Measurements from ENCODE around the gene UBAC2.

The UBAC2 gene

DNA sequence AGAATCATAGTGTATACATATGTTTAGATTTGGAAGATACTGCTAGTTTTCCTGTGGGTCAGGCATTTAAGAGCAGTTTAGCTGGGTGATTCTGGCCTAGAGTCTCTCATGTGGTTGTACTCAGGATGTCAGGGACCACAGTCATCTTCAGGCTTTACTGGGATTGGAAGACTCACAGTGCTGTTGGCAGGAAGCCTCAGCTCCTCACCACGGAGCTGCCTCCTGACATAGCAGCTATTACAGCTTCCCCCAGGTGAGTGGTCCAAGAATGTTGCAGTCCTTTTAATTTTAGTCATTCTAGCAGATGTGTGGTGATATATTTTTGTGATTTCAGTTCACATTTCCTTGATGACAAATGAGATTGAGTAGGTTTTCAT lies 74.4 kb downstream of the UBAC2 start:
- no peaks in the 10 kb centered on the region for H3K9me3 ChIP-seq (ENCODE audit: control insufficient read depth, low read length)
- no peak overlapping the region for H2AFZ ChIP-seq
- TF ChIP-seq, protein P1, sequence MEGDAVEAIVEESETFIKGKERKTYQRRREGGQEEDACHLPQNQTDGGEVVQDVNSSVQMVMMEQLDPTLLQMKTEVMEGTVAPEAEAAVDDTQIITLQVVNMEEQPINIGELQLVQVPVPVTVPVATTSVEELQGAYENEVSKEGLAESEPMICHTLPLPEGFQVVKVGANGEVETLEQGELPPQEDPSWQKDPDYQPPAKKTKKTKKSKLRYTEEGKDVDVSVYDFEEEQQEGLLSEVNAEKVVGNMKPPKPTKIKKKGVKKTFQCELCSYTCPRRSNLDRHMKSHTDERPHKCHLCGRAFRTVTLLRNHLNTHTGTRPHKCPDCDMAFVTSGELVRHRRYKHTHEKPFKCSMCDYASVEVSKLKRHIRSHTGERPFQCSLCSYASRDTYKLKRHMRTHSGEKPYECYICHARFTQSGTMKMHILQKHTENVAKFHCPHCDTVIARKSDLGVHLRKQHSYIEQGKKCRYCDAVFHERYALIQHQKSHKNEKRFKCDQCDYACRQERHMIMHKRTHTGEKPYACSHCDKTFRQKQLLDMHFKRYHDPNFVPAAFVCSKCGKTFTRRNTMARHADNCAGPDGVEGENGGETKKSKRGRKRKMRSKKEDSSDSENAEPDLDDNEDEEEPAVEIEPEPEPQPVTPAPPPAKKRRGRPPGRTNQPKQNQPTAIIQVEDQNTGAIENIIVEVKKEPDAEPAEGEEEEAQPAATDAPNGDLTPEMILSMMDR (IDR thresholded peaks at IDR 0.05): no peak
- H3K36me3 ChIP-seq (ENCODE audit: control insufficient read depth, insufficient read depth, low read length): no peaks in the 10 kb centered on the region
- no peaks in the 10 kb centered on the region for H3K4me1 ChIP-seq
- no peak overlapping the region for H3K4me2 ChIP-seq (ENCODE audit: low read length)
- no peaks in the 10 kb centered on the region for H3K27me3 ChIP-seq (ENCODE audit: control insufficient read depth, insufficient read depth, low read length)
- H3K9ac ChIP-seq: no peak overlapping the region
- no peak overlapping the region for H3K4me3 ChIP-seq (ENCODE audit: low read depth, low read length)
- no peak overlapping the region for H3K27ac ChIP-seq
- peaks cover 14% of the 10 kb centered on the region for H3K79me2 ChIP-seq

DNA sequence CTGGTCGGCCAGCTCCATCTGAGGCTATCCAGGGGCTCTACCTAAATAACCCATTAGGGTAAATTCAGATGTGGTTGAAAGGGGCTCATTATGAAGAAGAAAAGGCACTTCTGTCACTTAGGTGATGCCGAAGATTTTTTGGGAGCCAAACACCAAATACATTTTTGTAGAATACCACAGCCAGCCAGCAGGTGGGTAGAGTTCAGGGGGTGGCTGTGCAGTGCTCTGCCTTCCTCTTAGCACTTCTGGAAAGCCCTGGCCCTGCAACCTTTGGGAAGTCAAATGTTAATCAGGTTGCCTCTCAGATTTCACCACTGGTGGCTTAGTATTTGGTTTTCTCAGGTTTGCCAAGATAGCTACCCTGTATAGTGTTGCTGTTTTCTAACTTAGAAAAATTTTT lies 76.1 kb downstream of the UBAC2 start:
- no peak overlapping the region for H2AFZ ChIP-seq
- peaks cover 14% of the 10 kb centered on the region for H3K79me2 ChIP-seq
- no peaks in the 10 kb centered on the region for H3K4me1 ChIP-seq
- no peak overlapping the region for H3K27ac ChIP-seq
- TF ChIP-seq, protein P1 (IDR thresholded peaks at IDR 0.05): no peak
- H3K9me3 ChIP-seq (ENCODE audit: control insufficient read depth, low read length): no peaks in the 10 kb centered on the region
- H3K36me3 ChIP-seq (ENCODE audit: control insufficient read depth, insufficient read depth, low read length): no peaks in the 10 kb centered on the region
- no peak overlapping the region for H3K4me3 ChIP-seq (ENCODE audit: low read depth, low read length)
- no peak overlapping the region for H3K9ac ChIP-seq
- H3K27me3 ChIP-seq (ENCODE audit: control insufficient read depth, insufficient read depth, low read length): no peaks in the 10 kb centered on the region
- no peak overlapping the region for H3K4me2 ChIP-seq (ENCODE audit: low read length)

DNA sequence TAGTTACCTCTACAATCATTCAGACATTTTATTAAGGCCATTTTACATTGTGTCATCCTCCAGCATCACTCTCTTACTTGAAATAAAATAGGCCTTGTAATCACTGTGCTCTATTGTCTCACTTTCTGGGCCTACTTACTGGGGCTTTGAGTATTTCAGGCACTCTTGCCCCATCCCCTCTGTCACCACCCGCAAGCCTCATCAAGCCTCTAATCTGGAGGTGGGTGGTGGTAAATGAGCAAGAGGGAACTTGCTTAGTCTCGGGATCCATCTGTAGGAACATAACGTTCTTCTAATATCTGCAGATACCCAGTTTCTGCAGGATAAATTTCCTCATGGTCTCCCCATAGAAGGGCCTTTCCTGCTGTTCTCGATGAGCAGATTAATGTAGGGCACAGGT lies 77.0 kb downstream of the UBAC2 start:
- TF ChIP-seq, protein P1 (IDR thresholded peaks at IDR 0.05): no peak
- Histone ChIP-seq H3K4me1 (no peaks in the 10 kb centered on the region), H3K4me2 (ENCODE audit: low read length) (no peak overlapping the region), H2AFZ (no peak overlapping the region), H3K9me3 (ENCODE audit: control insufficient read depth, low read length) (no peaks in the 10 kb centered on the region), H3K36me3 (ENCODE audit: control insufficient read depth, insufficient read depth, low read length) (no peaks in the 10 kb centered on the region), H3K27me3 (ENCODE audit: control insufficient read depth, insufficient read depth, low read length) (no peaks in the 10 kb centered on the region), H3K9ac (no peak overlapping the region), H3K4me3 (ENCODE audit: low read depth, low read length) (no peak overlapping the region), H3K79me2 (peaks cover 10% of the 10 kb centered on the region), H3K27ac (no peak overlapping the region)

DNA sequence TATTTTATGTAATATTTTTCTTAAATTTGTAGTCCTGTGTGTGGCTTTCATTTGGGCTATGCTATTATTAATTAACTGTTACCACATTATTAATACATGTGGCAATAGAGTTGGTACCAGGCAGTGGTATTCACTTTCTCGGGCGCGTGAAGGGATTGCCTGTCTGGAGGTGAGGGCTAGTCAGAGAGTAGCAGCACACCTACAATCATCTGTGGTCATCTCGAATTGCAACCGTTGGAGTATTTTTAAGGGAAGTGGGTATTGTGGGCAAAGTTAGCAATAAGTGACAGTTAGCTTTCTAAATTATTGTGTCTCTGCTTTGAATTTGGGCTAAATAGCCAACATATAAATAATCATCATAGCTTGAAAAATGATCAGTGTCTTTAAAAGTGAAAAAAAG lies 77.5 kb downstream of the UBAC2 start:
- H3K79me2 ChIP-seq: peaks cover 9% of the 10 kb centered on the region
- TF ChIP-seq, protein P1 (IDR thresholded peaks at IDR 0.05): no peak

DNA sequence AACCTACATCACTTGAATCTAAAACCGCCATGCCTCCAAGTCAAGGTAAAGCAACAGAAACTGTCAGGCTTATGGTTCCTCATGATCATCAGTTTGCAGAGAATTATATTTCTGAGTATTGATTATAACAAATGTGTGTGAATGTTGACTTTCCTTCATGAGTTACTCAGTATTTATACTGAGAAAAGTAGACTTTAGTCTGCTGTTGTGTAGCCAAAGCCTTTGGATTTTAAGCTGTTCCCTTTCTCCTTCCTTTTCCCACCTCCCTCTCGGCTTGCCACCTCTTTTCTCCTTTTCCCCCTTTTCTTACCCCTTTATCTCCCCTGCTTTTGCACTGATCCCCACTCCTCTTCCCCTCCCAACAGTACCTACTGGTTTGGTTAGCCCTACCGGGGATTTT lies 78.2 kb downstream of the UBAC2 start:
- no peaks in the 10 kb centered on the region for H3K27me3 ChIP-seq (ENCODE audit: control insufficient read depth, insufficient read depth, low read length)
- H3K27ac ChIP-seq: no peak overlapping the region
- TF ChIP-seq, protein P1 (IDR thresholded peaks at IDR 0.05): no peak

More for the DNA sequence above, 77.5 kb downstream of the UBAC2 start:
- H3K9me3 ChIP-seq (ENCODE audit: control insufficient read depth, low read length): no peaks in the 10 kb centered on the region
- H3K9ac ChIP-seq: no peak overlapping the region
- no peak overlapping the region for H3K27ac ChIP-seq
- H3K36me3 ChIP-seq (ENCODE audit: control insufficient read depth, insufficient read depth, low read length): no peaks in the 10 kb centered on the region
- no peak overlapping the region for H3K4me3 ChIP-seq (ENCODE audit: low read depth, low read length)
- no peaks in the 10 kb centered on the region for H3K4me1 ChIP-seq
- no peaks in the 10 kb centered on the region for H3K27me3 ChIP-seq (ENCODE audit: control insufficient read depth, insufficient read depth, low read length)
- H3K4me2 ChIP-seq (ENCODE audit: low read length): no peak overlapping the region
- no peak overlapping the region for H2AFZ ChIP-seq

More for the DNA sequence above, 78.2 kb downstream of the UBAC2 start:
- Histone ChIP-seq H3K4me3 (ENCODE audit: low read depth, low read length) (no peak overlapping the region), H3K9ac (no peak overlapping the region), H3K9me3 (ENCODE audit: control insufficient read depth, low read length) (no peaks in the 10 kb centered on the region), H3K79me2 (peaks cover 9% of the 10 kb centered on the region), H2AFZ (no peak overlapping the region), H3K4me2 (ENCODE audit: low read length) (no peak overlapping the region), H3K4me1 (no peaks in the 10 kb centered on the region), H3K36me3 (ENCODE audit: control insufficient read depth, insufficient read depth, low read length) (no peaks in the 10 kb centered on the region)
